Endodermal cell (in vitro differentiated cells): ENCODE measurements around the gene CHCHD4. TPM values are rescaled to one million over a fixed set of nuclear protein-coding genes. Genes with fewer than 3 reads are reported as not detected.

Experiments used
- DNase-seq: peaks from one replicate; pipeline ENCODE4 v3.0.0-alpha.2; 2017
- H3K27ac ChIP-seq: 2 replicates; pipeline ENCODE4 v1.5.1; 2013; ENCODE audit warnings: mild to moderate bottlenecking, low read depth, low read length, moderate library complexity
- H3K27me3 ChIP-seq: 2 replicates; pipeline ENCODE4 v1.6.1; 2013; ENCODE audit warnings: mild to moderate bottlenecking, low read length, moderate library complexity; ENCODE audit not compliant: insufficient read depth, control insufficient read depth, poor library complexity, severe bottlenecking
- H3K36me3 ChIP-seq: 2 replicates; pipeline ENCODE4 v1.7.0; 2013; ENCODE audit warnings: mild to moderate bottlenecking, low read length, moderate library complexity; ENCODE audit not compliant: control insufficient read depth, insufficient read depth
- H3K4me1 ChIP-seq: one replicate; pipeline ENCODE4 v1.7.0; 2013; ENCODE audit warnings: low read length; ENCODE audit not compliant: control insufficient read depth, insufficient read depth
- H3K4me3 ChIP-seq: 2 replicates; pipeline ENCODE4 v1.5.1; 2013; ENCODE audit warnings: mild to moderate bottlenecking, low read length, moderate library complexity
- H3K9ac ChIP-seq: 2 replicates; pipeline ENCODE4 v1.6.1; 2013; ENCODE audit warnings: mild to moderate bottlenecking, low read length, moderate library complexity; ENCODE audit not compliant: poor library complexity, severe bottlenecking; ENCODE audit errors: extremely low read depth
- H3K9me3 ChIP-seq: 2 replicates; pipeline ENCODE4 v1.6.1; 2013; ENCODE audit warnings: mild to moderate bottlenecking, low read length, moderate library complexity; ENCODE audit not compliant: control insufficient read depth
- H3K27ac Mint-ChIP-seq: 2 replicates; pipeline ENCODE4 v1.8.0; 2020; ENCODE audit warnings: mixed read lengths
- H3K27me3 Mint-ChIP-seq: 2 replicates; pipeline ENCODE4 v1.8.0; 2021; ENCODE audit warnings: mild to moderate bottlenecking, mixed read lengths; ENCODE audit not compliant: insufficient read depth
- H3K36me3 Mint-ChIP-seq: 2 replicates; pipeline ENCODE4 v1.8.0; 2020; ENCODE audit warnings: low read depth, mixed read lengths
- H3K4me1 Mint-ChIP-seq: 2 replicates; pipeline ENCODE4 v1.8.0; 2020; ENCODE audit warnings: mixed read lengths
- H3K4me3 Mint-ChIP-seq: 2 replicates; pipeline ENCODE4 v1.8.0; 2020; ENCODE audit warnings: mild to moderate bottlenecking, moderate library complexity, mixed read lengths
- H3K9me3 Mint-ChIP-seq: 2 replicates; pipeline ENCODE4 v1.8.0; 2020; ENCODE audit warnings: mild to moderate bottlenecking, mixed read lengths
- WGBS, 2 experiments: methylation state at CpG; one replicate each; pipeline versions ENCODE4 v1.1.5 to v1.1.7; 2013; ENCODE audit warnings: missing lambda C conversion rate in 2 of 2, mixed read lengths in 1 of 2; ENCODE audit not compliant: insufficient coverage in 1 of 2, insufficient read length in 1 of 2; 5-methylcytosine and 5-hydroxymethylcytosine counted together
- total RNA-seq, 2 donors: library from RNA; stranded (reverse); fragmentation: NEBNext Ultra II Directional in 1 of 2; extraction: Animal tissue kit (Norgen Biotek cat#: 25700) in 1 of 2; gene quantifications; 2 replicates in 1 of 2; 3 replicates in 1 of 2; pipeline ENCODE4 v1.2.1, GENCODE V29; 2021
- TF ChIP-seq, protein P1 (sequence below): fragments of 200-600 bp; sonication (generic); conservative IDR thresholded peaks from 2 replicates; pipeline ENCODE4 v1.5.0; 2021; ENCODE audit warnings: antibody characterized with exemption, mild to moderate bottlenecking

CHCHD4 gene
- total RNA-seq, 2 donors from 2014 or later: 16.2 to 20.5 TPM

DNA sequence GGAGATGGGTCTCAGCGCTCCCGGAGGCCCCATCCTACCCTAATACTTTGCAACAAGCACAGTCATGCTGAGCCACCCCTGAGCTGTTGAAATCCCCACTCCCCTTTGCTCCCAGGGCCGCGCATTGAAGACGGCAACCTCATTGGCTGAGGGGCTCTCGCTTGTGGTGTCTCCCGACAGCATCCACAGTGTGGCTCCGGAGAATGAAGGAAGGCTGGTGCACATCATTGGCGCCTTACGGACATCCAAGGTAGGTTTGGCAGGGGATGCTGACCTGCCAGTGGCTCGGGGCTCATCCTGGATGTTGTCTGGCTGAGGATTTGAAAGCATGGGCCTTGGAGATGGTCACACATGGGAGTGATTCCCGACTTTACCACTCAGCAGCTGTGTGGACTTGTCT is 6.0 kb upstream of the CHCHD4 start:
- H3K9me3 Mint-ChIP-seq: no peaks in the 10 kb centered on the region
- peaks cover 8% of the 10 kb centered on the region for H3K4me1 Mint-ChIP-seq
- H3K27ac Mint-ChIP-seq: no peak overlapping the region
- no peak overlapping the region for H3K9ac ChIP-seq
- H3K36me3 ChIP-seq: peaks cover 87% of the 10 kb centered on the region
- peaks cover 4% of the 10 kb centered on the region for H3K4me1 ChIP-seq
- H3K36me3 Mint-ChIP-seq: peaks cover 78% of the 10 kb centered on the region
- H3K27me3 ChIP-seq: no peaks in the 10 kb centered on the region
- TF ChIP-seq, protein P1, sequence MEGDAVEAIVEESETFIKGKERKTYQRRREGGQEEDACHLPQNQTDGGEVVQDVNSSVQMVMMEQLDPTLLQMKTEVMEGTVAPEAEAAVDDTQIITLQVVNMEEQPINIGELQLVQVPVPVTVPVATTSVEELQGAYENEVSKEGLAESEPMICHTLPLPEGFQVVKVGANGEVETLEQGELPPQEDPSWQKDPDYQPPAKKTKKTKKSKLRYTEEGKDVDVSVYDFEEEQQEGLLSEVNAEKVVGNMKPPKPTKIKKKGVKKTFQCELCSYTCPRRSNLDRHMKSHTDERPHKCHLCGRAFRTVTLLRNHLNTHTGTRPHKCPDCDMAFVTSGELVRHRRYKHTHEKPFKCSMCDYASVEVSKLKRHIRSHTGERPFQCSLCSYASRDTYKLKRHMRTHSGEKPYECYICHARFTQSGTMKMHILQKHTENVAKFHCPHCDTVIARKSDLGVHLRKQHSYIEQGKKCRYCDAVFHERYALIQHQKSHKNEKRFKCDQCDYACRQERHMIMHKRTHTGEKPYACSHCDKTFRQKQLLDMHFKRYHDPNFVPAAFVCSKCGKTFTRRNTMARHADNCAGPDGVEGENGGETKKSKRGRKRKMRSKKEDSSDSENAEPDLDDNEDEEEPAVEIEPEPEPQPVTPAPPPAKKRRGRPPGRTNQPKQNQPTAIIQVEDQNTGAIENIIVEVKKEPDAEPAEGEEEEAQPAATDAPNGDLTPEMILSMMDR: no peak
- WGBS, 2 experiments: 96 to 99% methylated on average over 12 of the region's 12 CpGs
- no peak for DNase-seq
- no peak overlapping the region for H3K27ac ChIP-seq
- no peak overlapping the region for H3K4me3 Mint-ChIP-seq
- peaks cover 5% of the 10 kb centered on the region for H3K9me3 ChIP-seq
- H3K4me3 ChIP-seq: no peak overlapping the region
- no peaks in the 10 kb centered on the region for H3K27me3 Mint-ChIP-seq

DNA sequence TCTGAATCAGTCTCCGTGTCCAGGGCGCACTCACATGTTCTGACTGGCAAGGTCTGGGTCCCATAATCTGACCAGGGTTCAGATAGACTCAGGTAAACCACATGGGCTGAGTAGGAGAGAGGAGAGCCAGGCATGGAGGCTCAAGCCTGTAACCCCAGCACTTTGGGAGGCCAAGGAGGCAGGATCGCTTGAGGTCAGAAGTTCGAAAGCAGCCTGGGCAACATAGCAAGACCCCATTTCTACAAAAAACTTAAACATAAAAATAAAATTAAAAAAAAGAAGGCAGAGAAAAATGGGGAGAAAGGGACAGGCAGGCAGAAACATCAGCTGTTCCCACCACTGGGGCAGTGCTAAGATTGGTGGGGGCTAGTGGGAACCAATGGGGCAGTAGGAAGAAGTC is 5.6 kb upstream of the CHCHD4 start:
- Mint-ChIP-seq H3K27me3 (no peaks in the 10 kb centered on the region), H3K4me3 (no peak overlapping the region), H3K36me3 (peaks cover 73% of the 10 kb centered on the region), H3K9me3 (no peaks in the 10 kb centered on the region), H3K27ac (no peak overlapping the region), H3K4me1 (peaks cover 8% of the 10 kb centered on the region)
- DNase-seq: no peak
- TF ChIP-seq, protein P1: no peak
- H3K27ac ChIP-seq: no peak overlapping the region
- peaks cover 83% of the 10 kb centered on the region for H3K36me3 ChIP-seq
- no peak overlapping the region for H3K9ac ChIP-seq
- WGBS, 2 experiments: 93 to 94% methylated on average over 2 to 4 of the region's 4 CpGs
- H3K27me3 ChIP-seq: no peaks in the 10 kb centered on the region
- H3K4me3 ChIP-seq: no peak overlapping the region
- peaks cover 5% of the 10 kb centered on the region for H3K9me3 ChIP-seq
- H3K4me1 ChIP-seq: peaks cover 4% of the 10 kb centered on the region

DNA sequence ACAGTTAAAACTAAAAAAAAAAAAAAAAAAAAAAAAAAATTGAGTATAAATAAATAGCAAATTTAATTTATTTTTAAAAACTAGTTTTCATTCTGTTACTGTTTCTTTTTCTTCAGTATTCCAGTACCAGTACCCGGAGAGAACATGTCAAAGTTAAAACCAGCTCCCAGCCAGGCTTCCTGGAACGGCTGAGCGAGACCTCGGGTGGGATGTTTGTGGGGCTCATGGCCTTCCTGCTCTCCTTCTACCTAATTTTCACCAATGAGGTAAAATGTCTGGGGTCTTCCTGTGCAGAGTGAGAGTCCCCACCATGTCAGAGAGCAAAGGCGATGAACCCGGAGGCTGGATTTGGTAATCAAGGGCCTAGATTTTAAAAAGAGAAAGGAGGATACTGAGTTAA is 4.6 kb upstream of the CHCHD4 start:
- H3K4me1 Mint-ChIP-seq: peaks cover 8% of the 10 kb centered on the region
- H3K4me3 ChIP-seq: no peak overlapping the region
- WGBS, 2 experiments: 97 to 100% methylated on average over 2 to 6 of the region's 6 CpGs
- H3K36me3 ChIP-seq: peaks cover 73% of the 10 kb centered on the region
- no peak overlapping the region for H3K9ac ChIP-seq
- peaks cover 67% of the 10 kb centered on the region for H3K36me3 Mint-ChIP-seq
- H3K27ac ChIP-seq: no peak overlapping the region
- H3K9me3 ChIP-seq: peaks cover 5% of the 10 kb centered on the region
- no peaks in the 10 kb centered on the region for H3K27me3 ChIP-seq
- H3K9me3 Mint-ChIP-seq: no peaks in the 10 kb centered on the region
- peak; percentile 7 for DNase-seq
- H3K27me3 Mint-ChIP-seq: no peaks in the 10 kb centered on the region
- TF ChIP-seq, protein P1: no peak
- H3K4me3 Mint-ChIP-seq: no peak overlapping the region
- H3K27ac Mint-ChIP-seq: no peak overlapping the region
- H3K4me1 ChIP-seq: peaks cover 4% of the 10 kb centered on the region
